Inflammatory macrophage treated with lipopolysaccharide for 4 hours (primary cell): ENCODE measurements around the gene ARPC1A.

Source experiments
- DNase-seq: peaks from one replicate; pipeline ENCODE4 v3.0.0-alpha.2; 2020

Gene ARPC1A

DNA sequence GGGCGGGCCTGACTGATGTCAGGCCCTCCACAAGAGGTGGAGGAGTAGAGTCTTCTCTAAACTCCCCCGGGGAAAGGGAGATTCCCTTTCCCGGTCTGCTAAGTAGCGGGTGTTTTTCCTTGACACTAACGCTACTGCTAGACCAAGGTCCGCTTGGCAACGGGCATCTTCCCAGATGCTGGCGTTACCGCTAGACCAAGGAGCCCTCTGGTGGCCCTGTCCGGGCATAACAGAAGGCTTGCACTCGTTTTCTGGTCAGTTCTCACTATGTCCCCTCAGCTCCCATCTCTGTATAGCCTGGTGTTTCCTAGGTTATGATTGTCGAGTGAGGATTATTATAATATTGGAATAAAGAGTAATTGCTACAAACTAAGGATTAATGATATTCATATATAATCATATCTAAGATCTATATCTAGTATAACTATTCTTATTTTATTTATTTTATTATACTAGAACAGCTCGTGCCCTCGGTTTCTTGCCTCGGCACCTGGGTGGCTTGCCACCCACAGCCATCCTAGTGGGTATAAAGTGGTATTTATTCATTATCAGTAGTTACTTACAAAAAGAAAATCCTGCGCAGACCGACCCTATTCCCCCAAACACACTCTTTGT lies 89.9 kb downstream of the ARPC1A start:
- DNase-seq, result peak; percentile 35
